HFFc6 (cell line): ENCODE data around the gene EFCAB6. TPM values are rescaled to one million over a fixed set of nuclear protein-coding genes. Genes with fewer than 3 reads are reported as not detected.

Experiments
- DNase-seq: peaks from one replicate; pipeline ENCODE4 v3.0.0-alpha.2; 2018
- H3K27ac Mint-ChIP-seq: 2 replicates; pipeline ENCODE4 v1.8.0; 2020; ENCODE audit warnings: mild to moderate bottlenecking, mixed read lengths
- H3K27me3 Mint-ChIP-seq: 2 replicates; pipeline ENCODE4 v1.8.0; 2021; ENCODE audit warnings: mild to moderate bottlenecking, moderate library complexity, mixed read lengths; ENCODE audit not compliant: insufficient read depth
- H3K36me3 Mint-ChIP-seq: 2 replicates; pipeline ENCODE4 v1.8.0; 2021; ENCODE audit warnings: low read depth, mixed read lengths
- H3K4me1 Mint-ChIP-seq: 2 replicates; pipeline ENCODE4 v1.8.0; 2020; ENCODE audit warnings: low read depth, mixed read lengths
- H3K4me3 Mint-ChIP-seq: 2 replicates; pipeline ENCODE4 v1.8.0; 2020; ENCODE audit warnings: mild to moderate bottlenecking, moderate library complexity, mixed read lengths
- H3K9me3 Mint-ChIP-seq: 2 replicates; pipeline ENCODE4 v1.8.0; 2020; ENCODE audit warnings: mild to moderate bottlenecking, mixed read lengths
- CTCF ChIP-seq: fragments of 200-600 bp; sonication (generic); IDR thresholded peaks from 2 replicates; pipeline ENCODE4 v1.5.0; 2021; ENCODE audit warnings: antibody characterized with exemption, mild to moderate bottlenecking
- total RNA-seq, 6 experiments: library from RNA; stranded (reverse); fragmentation: NEBNext Ultra II Directional; extraction: Animal tissue kit (Norgen Biotek cat#: 25700); gene quantifications; 2 replicates in 1 of 6; 3 replicates in 5 of 6; pipeline ENCODE4 v1.2.3, GENCODE V29; 2021

EFCAB6 gene
- total RNA-seq, 6 experiments from 2014 or later, result 0.33 to 0.95 (median 0.64) TPM

GRCh38 chr22:43572710-43573109, 239.4 kb downstream of the EFCAB6 start:
- peaks cover 61% of the 10 kb centered on the region for H3K9me3 Mint-ChIP-seq
- H3K4me1 Mint-ChIP-seq, result no peaks in the 10 kb centered on the region
- peaks cover 6% of the 10 kb centered on the region for H3K27me3 Mint-ChIP-seq
- H3K4me3 Mint-ChIP-seq, result no peak overlapping the region
- DNase-seq, result no peak
- no peak overlapping the region; the same call in 1 of the 2 replicates for H3K27ac Mint-ChIP-seq
- TF ChIP-seq CTCF, result no peak
- peaks cover 5% of the 10 kb centered on the region; the same call in 1 of the 2 replicates for H3K36me3 Mint-ChIP-seq

- peaks cover 5% of the 10 kb centered on the region; the same call in 1 of the 2 replicates for H3K36me3 Mint-ChIP-seq
- DNase-seq, result no peak
- H3K9me3 Mint-ChIP-seq, result peaks cover 66% of the 10 kb centered on the region
- no peaks in the 10 kb centered on the region for H3K4me1 Mint-ChIP-seq
- no peak for TF ChIP-seq CTCF
- H3K27ac Mint-ChIP-seq, result no peak overlapping the region
- H3K4me3 Mint-ChIP-seq, result no peak overlapping the region
- peaks cover 6% of the 10 kb centered on the region for H3K27me3 Mint-ChIP-seq
These were observed 240.9 kb downstream of the EFCAB6 start for GRCh38 chr22:43571181-43571580.

- DNase-seq, result no peak
- peaks cover 5% of the 10 kb centered on the region; the same call in 1 of the 2 replicates for H3K36me3 Mint-ChIP-seq
- H3K9me3 Mint-ChIP-seq, result peaks cover 68% of the 10 kb centered on the region
- no peak for TF ChIP-seq CTCF
- H3K27ac Mint-ChIP-seq, result no peak overlapping the region
- peaks cover 6% of the 10 kb centered on the region for H3K27me3 Mint-ChIP-seq
- H3K4me1 Mint-ChIP-seq, result no peaks in the 10 kb centered on the region
- no peak overlapping the region for H3K4me3 Mint-ChIP-seq
These were observed 241.5 kb downstream of the EFCAB6 start for GRCh38 chr22:43570531-43571165.

GRCh38 chr22:43569111-43569510, 243.0 kb downstream of the EFCAB6 start:
- no peak for DNase-seq
- Mint-ChIP-seq H3K9me3 (peaks cover 74% of the 10 kb centered on the region), H3K27ac (no peak overlapping the region), H3K36me3 (peaks cover 5% of the 10 kb centered on the region; the same call in 1 of the 2 replicates), H3K4me3 (no peak overlapping the region), H3K4me1 (no peaks in the 10 kb centered on the region), H3K27me3 (peaks cover 6% of the 10 kb centered on the region)
- no peak for TF ChIP-seq CTCF

- Mint-ChIP-seq H3K27ac (no peak overlapping the region), H3K4me1 (no peaks in the 10 kb centered on the region), H3K36me3 (peaks cover 2% of the 10 kb centered on the region; the same call in 1 of the 2 replicates), H3K4me3 (no peak overlapping the region), H3K9me3 (peaks cover 73% of the 10 kb centered on the region), H3K27me3 (peaks cover 6% of the 10 kb centered on the region)
- no peak for TF ChIP-seq CTCF
- no peak for DNase-seq
These were observed 244.3 kb downstream of the EFCAB6 start for GRCh38 chr22:43567691-43568324.
